B cell (primary cell): ENCODE measurements around the gene TNRC6B. TPM values are rescaled to one million over a fixed set of nuclear protein-coding genes. Genes with fewer than 3 reads are reported as not detected.

ENCODE experiments used
- ATAC-seq: fragments of 200-7000 bp; cut with Tn5 transposase; one replicate; pipeline ENCODE4 v1.10.0; 2021; ENCODE audit warnings: low read depth, mild to moderate bottlenecking, moderate number of reproducible peaks, moderate library complexity
- CTCF ChIA-PET: fragments of 350-600 bp; sonication (Branson Sonifier 250); formaldehyde crosslinking; loops from one replicate; lab custom pipeline; 2021; ENCODE audit warnings: antibody characterized with exemption, inconsistent platforms; lab: Charles Lee
- POLR2A ChIA-PET: fragments of 350-600 bp; sonication (Branson Sonifier 250); formaldehyde crosslinking; loops from one replicate; lab custom pipeline; 2021; ENCODE audit warnings: antibody characterized with exemption; lab: Charles Lee
- DNase-seq: peaks from one replicate; pipeline ENCODE4 v3.0.0; 2013
- H2AFZ ChIP-seq: 2 replicates; pipeline ENCODE4 v1.6.1; 2012; ENCODE audit warnings: mild to moderate bottlenecking, low read depth, low read length; ENCODE audit not compliant: insufficient read depth, poor library complexity, severe bottlenecking
- H3K27ac ChIP-seq, 2 donors: 1 replicate in 1 of 2; 2 replicates in 1 of 2; pipeline ENCODE4 v1.5.1; 2012 to 2013; ENCODE audit warnings: low read length in 2 of 2, mild to moderate bottlenecking in 2 of 2, moderate library complexity in 1 of 2
- H3K27me3 ChIP-seq, 4 experiments: fragments of 200-600 bp in 1 of 4; sonication (generic) in 1 of 4; replicated peaks in 1 of 4; 1 replicate in 2 of 4; 2 replicates in 2 of 4; pipeline versions ENCODE4 v1.6.1 to v1.7.0; 2013 to 2016; ENCODE audit warnings: low read length in 3 of 4, mild to moderate bottlenecking in 2 of 4, mixed read lengths in 1 of 4, moderate library complexity in 1 of 4; ENCODE audit not compliant: insufficient read depth in 4 of 4, control insufficient read depth in 3 of 4; ENCODE audit errors: control extremely low read depth in 1 of 4
- H3K36me3 ChIP-seq, 2 experiments: replicated peaks in 1 of 2; 1 replicate in 1 of 2; 2 replicates in 1 of 2; pipeline versions ENCODE4 v1.6.1 to v1.7.1; 2013; ENCODE audit warnings: low read length in 1 of 2; ENCODE audit not compliant: insufficient read depth in 2 of 2, control insufficient read depth in 1 of 2; ENCODE audit errors: control extremely low read depth in 1 of 2, extremely low read depth in 1 of 2
- H3K4me1 ChIP-seq, 2 donors: fragments of 200-600 bp in 1 of 2; sonication (generic) in 1 of 2; 1 replicate in 1 of 2; 2 replicates in 1 of 2; pipeline versions ENCODE4 v1.5.1 to v1.6.1; 2013 to 2017; ENCODE audit warnings: low read length in 2 of 2; ENCODE audit not compliant: control insufficient read depth in 2 of 2, insufficient read depth in 2 of 2
- H3K4me2 ChIP-seq: replicated peaks from 2 replicates; pipeline ENCODE3; 2012; ENCODE audit warnings: mild to moderate bottlenecking, low read depth, low read length; ENCODE audit not compliant: poor library complexity, severe bottlenecking
- H3K4me3 ChIP-seq, 5 experiments: fragments of 200-600 bp in 1 of 5; sonication (generic) in 1 of 5; 1 replicate in 3 of 5; 2 replicates in 2 of 5; pipeline versions ENCODE4 v1.5.1 to v1.7.0; 2011 to 2016; ENCODE audit warnings: low read length in 4 of 5, mild to moderate bottlenecking in 4 of 5, low read depth in 2 of 5, control low read depth in 1 of 5, moderate library complexity in 1 of 5; ENCODE audit not compliant: insufficient read depth in 1 of 5; ENCODE audit errors: control extremely low read depth in 1 of 5, extremely low read depth in 1 of 5
- H3K79me2 ChIP-seq: fragments of 200-600 bp; sonication (generic); one replicate; pipeline ENCODE4 v1.6.0; 2016; ENCODE audit warnings: low read length; ENCODE audit not compliant: control insufficient read depth, insufficient read depth
- H3K9ac ChIP-seq: fragments of 200-600 bp; sonication (generic); 2 replicates; pipeline ENCODE4 v1.6.1; 2017; ENCODE audit warnings: mild to moderate bottlenecking, low read length, moderate library complexity
- H3K9me3 ChIP-seq, 3 donors: one replicate each; pipeline versions ENCODE4 v1.6.1 to v1.7.1; 2013; ENCODE audit warnings: low read length in 2 of 3; ENCODE audit not compliant: control insufficient read depth in 2 of 3, insufficient read depth in 1 of 3; ENCODE audit errors: control extremely low read depth in 1 of 3
- H4K20me1 ChIP-seq: 2 replicates; pipeline ENCODE4 v1.6.0; 2012; ENCODE audit warnings: mild to moderate bottlenecking, low read length; ENCODE audit not compliant: insufficient read depth, control insufficient read depth, poor library complexity, severe bottlenecking
- H3K27ac Mint-ChIP-seq: one replicate; pipeline ENCODE4 v1.8.0; 2021; ENCODE audit warnings: mixed read lengths
- H3K27me3 Mint-ChIP-seq: one replicate; pipeline ENCODE4 v1.8.0; 2021; ENCODE audit warnings: mixed read lengths
- H3K4me1 Mint-ChIP-seq: one replicate; pipeline ENCODE4 v1.8.0; 2021; ENCODE audit warnings: mixed read lengths
- H3K4me3 Mint-ChIP-seq: one replicate; pipeline ENCODE4 v1.8.0; 2021; ENCODE audit warnings: mixed read lengths
- H3K9me3 Mint-ChIP-seq: one replicate; pipeline ENCODE4 v1.8.0; 2022; ENCODE audit warnings: mixed read lengths; ENCODE audit not compliant: insufficient read depth
- EZH2 ChIP-seq: IDR thresholded peaks from 2 replicates; pipeline ENCODE4 v1.6.1; 2012; ENCODE audit warnings: borderline replicate concordance, low read depth, mild to moderate bottlenecking, moderate library complexity, low read length; ENCODE audit not compliant: insufficient read depth, poor library complexity, severe bottlenecking
- WGBS: methylation state at CpG from one replicate; pipeline ENCODE4 v1.1.5; 2013; ENCODE audit warnings: missing lambda C conversion rate; ENCODE audit not compliant: insufficient coverage; 5-methylcytosine and 5-hydroxymethylcytosine counted together
- intact Hi-C: fragments of 100-400 bp; cut with micrococcal nuclease; formaldehyde crosslinking; loops from one replicate; pipeline ENCODE4 v1.10.0; 2022
- polyA plus RNA-seq: library from polyadenylated mRNA; depleted of rRNA; stranded (reverse); fragments of >200 nt; gene quantifications from 2 replicates; pipeline ENCODE4 v1.2.3, GENCODE V29; 2012
- total RNA-seq, 2 donors: library from RNA; stranded (reverse); fragments of 120-200 nt in 1 of 2; gene quantifications; 1 replicate in 1 of 2; 2 replicates in 1 of 2; pipeline versions ENCODE4 v1.2.3 to v1.2.4, GENCODE V29; 2013 to 2022
- TF ChIP-seq, protein P1 (sequence below): fragments of 200-600 bp; IDR thresholded peaks from one replicate; pipeline ENCODE4 v1.8.0; 2022; ENCODE audit warnings: antibody characterized with exemption, mild to moderate bottlenecking

TNRC6B gene
- total and polyA plus RNA-seq, 2 donors (not counting 1 experiment from before 2014, with no cell fraction given): 28.8 to 210 TPM

DNA sequence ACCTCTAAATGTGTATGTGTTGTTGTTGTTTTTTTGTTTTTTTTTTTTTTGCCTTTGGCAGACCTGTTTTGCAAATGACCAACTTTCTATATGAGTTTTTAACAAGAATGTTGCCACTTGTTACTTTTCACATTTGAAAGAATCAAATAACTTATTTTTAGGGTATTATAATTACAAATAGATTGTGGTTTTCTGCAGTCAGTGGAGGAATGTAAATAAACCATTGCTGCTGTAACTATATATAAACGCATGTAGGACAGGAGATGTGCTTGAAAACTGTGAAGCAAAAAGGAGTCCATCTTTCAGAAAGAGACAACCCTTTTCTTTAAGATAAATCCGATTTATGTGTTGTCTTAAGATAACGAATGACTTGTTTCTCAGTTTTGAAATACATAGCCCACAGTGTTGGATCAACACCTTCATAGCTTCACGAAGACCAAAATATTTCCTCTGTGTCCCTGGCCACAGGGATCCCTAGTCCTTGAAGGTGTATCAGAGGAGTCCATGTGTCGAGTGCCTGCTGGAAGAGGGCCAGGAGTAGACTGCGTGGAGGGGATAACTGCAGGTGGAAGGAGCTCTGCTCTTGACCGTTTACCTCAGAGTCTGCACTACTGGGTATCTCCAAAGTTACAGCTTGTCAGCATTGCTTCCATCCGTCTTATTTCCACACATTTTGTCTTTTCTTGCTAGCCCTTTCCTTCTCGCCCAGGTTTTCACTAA is 24.7 kb downstream of the TNRC6B start:
- WGBS: 82% methylated on average over 2 of the region's 9 CpGs
- H3K4me3 Mint-ChIP-seq: peak overlapping the region; percentile 58
- H3K4me1 Mint-ChIP-seq: peaks cover 59% of the 10 kb centered on the region

More for the DNA sequence above, 24.7 kb downstream of the TNRC6B start:
- peaks cover 60% of the 10 kb centered on the region for H4K20me1 ChIP-seq
- H3K79me2 ChIP-seq: peaks cover 95% of the 10 kb centered on the region
- ATAC-seq (no peak), DNase-seq (no peak)
- H3K27me3 ChIP-seq: no peaks in the 10 kb centered on the region
- Mint-ChIP-seq H3K27me3 (no peaks in the 10 kb centered on the region), H3K9me3 (no peaks in the 10 kb centered on the region), H3K27ac (peak overlapping the region; percentile 81)
- H3K9ac ChIP-seq: peak overlapping the region; percentile 36
- H2AFZ ChIP-seq: no peak overlapping the region
- POLR2A ChIA-PET: no interaction called here
- peaks cover 35 to 40% of the 10 kb centered on the region in 2 donors for H3K4me1 ChIP-seq
- H3K36me3 ChIP-seq: peaks cover 0 to 5% of the 10 kb centered on the region in 2 experiments
- TF ChIP-seq EZH2: no peak
- TF ChIP-seq, protein P1, sequence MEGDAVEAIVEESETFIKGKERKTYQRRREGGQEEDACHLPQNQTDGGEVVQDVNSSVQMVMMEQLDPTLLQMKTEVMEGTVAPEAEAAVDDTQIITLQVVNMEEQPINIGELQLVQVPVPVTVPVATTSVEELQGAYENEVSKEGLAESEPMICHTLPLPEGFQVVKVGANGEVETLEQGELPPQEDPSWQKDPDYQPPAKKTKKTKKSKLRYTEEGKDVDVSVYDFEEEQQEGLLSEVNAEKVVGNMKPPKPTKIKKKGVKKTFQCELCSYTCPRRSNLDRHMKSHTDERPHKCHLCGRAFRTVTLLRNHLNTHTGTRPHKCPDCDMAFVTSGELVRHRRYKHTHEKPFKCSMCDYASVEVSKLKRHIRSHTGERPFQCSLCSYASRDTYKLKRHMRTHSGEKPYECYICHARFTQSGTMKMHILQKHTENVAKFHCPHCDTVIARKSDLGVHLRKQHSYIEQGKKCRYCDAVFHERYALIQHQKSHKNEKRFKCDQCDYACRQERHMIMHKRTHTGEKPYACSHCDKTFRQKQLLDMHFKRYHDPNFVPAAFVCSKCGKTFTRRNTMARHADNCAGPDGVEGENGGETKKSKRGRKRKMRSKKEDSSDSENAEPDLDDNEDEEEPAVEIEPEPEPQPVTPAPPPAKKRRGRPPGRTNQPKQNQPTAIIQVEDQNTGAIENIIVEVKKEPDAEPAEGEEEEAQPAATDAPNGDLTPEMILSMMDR: no peak
- CTCF ChIA-PET: interaction anchor here (1.2 kb wide), 1 partner anchor 8 kb away, joined by 4 read pairs; no protein-coding TSS in a partner anchor
- peak overlapping the region; percentile 48 for H3K4me2 ChIP-seq
- intact Hi-C loops: loop anchor here (2.0 kb wide), 1 partner anchor 14 kb away; no protein-coding TSS in a partner anchor
- H3K4me3 ChIP-seq: no peak overlapping the region
- H3K9me3 ChIP-seq: no peaks in the 10 kb centered on the region
- peak overlapping the region; percentile 28 to 80 for H3K27ac ChIP-seq
